Activated CD4-positive, alpha-beta T cell treated with anti-CD3 and anti-CD28 coated beads, Interleukin-2, Interleukin-4, amounts not matched to agents 100 ng/mL and 50 ng/mL, durations not matched to agents 16 hours and 8 hours (primary cell): Measurements from ENCODE around the gene SEC24D.
A peak's percentile ranks its signal among the peaks of the same experiment; 100 is the strongest.

Experiments
- DNase-seq: peaks from one replicate; pipeline ENCODE4 v3.0.0-alpha.2; 2020; ENCODE audit warnings: low spot score

SEC24D gene

GRCh38 chr4:118842055-118842454 lies 6.1 kb upstream of the SEC24D start:
- DNase-seq, result no peak

GRCh38 chr4:118839221-118839927 lies 3.4 kb upstream of the SEC24D start:
- no peak for DNase-seq

- DNase-seq, result no peak
These were observed 1.2 kb upstream of the SEC24D start for GRCh38 chr4:118837121-118837507.

- peak; percentile 62 for DNase-seq
These were observed 585 bp upstream of the SEC24D start for GRCh38 chr4:118836301-118837120.

GRCh38 chr4:118834960-118835569 lies 861 bp downstream of the SEC24D start:
- DNase-seq, result peak; percentile 60

- no peak for DNase-seq
These were observed 1.9 kb downstream of the SEC24D start for GRCh38 chr4:118834070-118834469.

GRCh38 chr4:118833192-118833820 lies 2.6 kb downstream of the SEC24D start:
- DNase-seq, result no peak

GRCh38 chr4:118829107-118829506 lies 6.8 kb downstream of the SEC24D start:
- DNase-seq, result no peak

GRCh38 chr4:118826723-118827444 lies 9.0 kb downstream of the SEC24D start:
- DNase-seq, result peak; percentile 35

GRCh38 chr4:118825799-118826198 lies 10.1 kb downstream of the SEC24D start:
- DNase-seq, result peak; percentile 44

- DNase-seq, result no peak
These were observed 11.8 kb downstream of the SEC24D start for GRCh38 chr4:118824141-118824540.

GRCh38 chr4:118823471-118823870 lies 12.5 kb downstream of the SEC24D start:
- DNase-seq, result no peak

GRCh38 chr4:118821590-118822293 lies 14.2 kb downstream of the SEC24D start:
- DNase-seq, result no peak

GRCh38 chr4:118817178-118817930 lies 18.6 kb downstream of the SEC24D start:
- no peak for DNase-seq

GRCh38 chr4:118816538-118817177 lies 19.3 kb downstream of the SEC24D start:
- DNase-seq, result peak; percentile 22

GRCh38 chr4:118814891-118815290 lies 21.0 kb downstream of the SEC24D start:
- DNase-seq, result no peak

GRCh38 chr4:118814058-118814457 lies 21.9 kb downstream of the SEC24D start:
- no peak for DNase-seq

GRCh38 chr4:118813561-118813960 lies 22.4 kb downstream of the SEC24D start:
- no peak for DNase-seq

GRCh38 chr4:118811832-118812231 lies 24.1 kb downstream of the SEC24D start:
- DNase-seq, result no peak
